GM19324 (cell line): Measurements from ENCODE around the gene ANKRD34C.
"Not testable (repeated sequence)": the region's sequence is repeated elsewhere in the genome, so short reads cannot be mapped to it uniquely, and the experiment has no call there.

Experiments
- ATAC-seq: cut with Tn5 transposase; IDR thresholded peaks from one replicate; pipeline ENCODE4 v1.9.1; 2021; ENCODE audit warnings: mild to moderate bottlenecking, moderate library complexity; ENCODE audit not compliant: unreplicated experiment, low FRiP score

The ANKRD34C gene

GRCh38 chr15:79310985-79311900, 28.7 kb downstream of the ANKRD34C start, which contains the start of gene TMED3:
TMED3 (plus strand) TSS chr15:79311112; CDS start chr15:79311250, 138 bp downstream.
- peak; percentile 87 for ATAC-seq

GRCh38 chr15:79311901-79312553, 29.5 kb downstream of the ANKRD34C start:
- ATAC-seq = no peak

- no peak for ATAC-seq
Observed at GRCh38 chr15:79314186-79314585, 31.7 kb downstream of the ANKRD34C start.

GRCh38 chr15:79314811-79315210, 32.3 kb downstream of the ANKRD34C start:
- ATAC-seq = no peak

- ATAC-seq = no peak
Observed at GRCh38 chr15:79315623-79316328, 33.3 kb downstream of the ANKRD34C start.

GRCh38 chr15:79316864-79317263, 34.3 kb downstream of the ANKRD34C start:
- ATAC-seq = no peak

GRCh38 chr15:79319973-79320372, 37.5 kb downstream of the ANKRD34C start:
- ATAC-seq = not testable (repeated sequence)

GRCh38 chr15:79321876-79322275, 39.4 kb downstream of the ANKRD34C start:
- ATAC-seq = no peak

GRCh38 chr15:79322306-79322705, 39.8 kb downstream of the ANKRD34C start:
- no peak for ATAC-seq

- ATAC-seq = no peak
Observed at GRCh38 chr15:79322945-79323344, 40.4 kb downstream of the ANKRD34C start.

GRCh38 chr15:79329171-79329611, 46.7 kb downstream of the ANKRD34C start:
- no peak for ATAC-seq
